ENCODE results near the gene SUGP2.
A peak's percentile ranks its signal among the peaks of the same experiment; 100 is the strongest.

The SUGP2 gene

GRCh38 chr19:19059018-19059836 lies 25.9 kb upstream of the SUGP2 start:
- no peak for DNase-seq

- no peak for DNase-seq
Measured at GRCh38 chr19:19057720-19058119, 24.4 kb upstream of the SUGP2 start.

- DNase-seq: no peak
Measured at GRCh38 chr19:19057317-19057716, 24.0 kb upstream of the SUGP2 start.

- no peak for DNase-seq
Measured at GRCh38 chr19:19056636-19057275, 23.4 kb upstream of the SUGP2 start.

- no peak for DNase-seq
Measured at GRCh38 chr19:19055701-19056100, 22.4 kb upstream of the SUGP2 start.

GRCh38 chr19:19054939-19055440 lies 21.7 kb upstream of the SUGP2 start:
- no peak for DNase-seq

GRCh38 chr19:19054315-19054938 lies 21.1 kb upstream of the SUGP2 start:
- DNase-seq: no peak

GRCh38 chr19:19053508-19054314 lies 20.4 kb upstream of the SUGP2 start:
- peak; percentile 26 for DNase-seq

GRCh38 chr19:19052921-19053320 lies 19.6 kb upstream of the SUGP2 start:
- no peak for DNase-seq

GRCh38 chr19:19051478-19052213 lies 18.3 kb upstream of the SUGP2 start:
- DNase-seq: no peak

GRCh38 chr19:19050731-19051130 lies 17.4 kb upstream of the SUGP2 start:
- no peak for DNase-seq

- no peak for DNase-seq
Measured at GRCh38 chr19:19050104-19050503, 16.8 kb upstream of the SUGP2 start.

GRCh38 chr19:19049406-19049805 lies 16.1 kb upstream of the SUGP2 start:
- no peak for DNase-seq

- DNase-seq: no peak
Measured at GRCh38 chr19:19043881-19044280, 10.6 kb upstream of the SUGP2 start.

GRCh38 chr19:19043481-19043880 lies 10.2 kb upstream of the SUGP2 start:
- no peak for DNase-seq

- DNase-seq: no peak
Measured at GRCh38 chr19:19042732-19043280, 9.5 kb upstream of the SUGP2 start.

- DNase-seq: no peak
Measured at GRCh38 chr19:19040417-19040816, 7.1 kb upstream of the SUGP2 start.

- no peak for DNase-seq
Measured at GRCh38 chr19:19039901-19040300, 6.6 kb upstream of the SUGP2 start.

GRCh38 chr19:19034204-19034624 lies 897 bp upstream of the SUGP2 start:
- DNase-seq: peak; percentile 45

- no peak for DNase-seq
Measured at GRCh38 chr19:19033176-19033425, 216 bp downstream of the SUGP2 start.

GRCh38 chr19:19032420-19033175 lies 719 bp downstream of the SUGP2 start:
- peak; percentile 83 for DNase-seq
